BJ (cell line): Measurements from ENCODE around the gene DPYSL5. TPM values are rescaled to one million over a fixed set of nuclear protein-coding genes. Genes with fewer than 3 reads are reported as not detected.

ENCODE experiments used
- CTCF ChIA-PET: fragments of 350-600 bp; formaldehyde crosslinking; extraction: SDS; loops from one replicate; lab custom pipeline; 2021; ENCODE audit warnings: antibody characterized with exemption, inconsistent platforms; lab: Yijun Ruan, JAX
- POLR2A ChIA-PET: fragments of 300-600 bp; sonication (Branson Sonifier 250); formaldehyde crosslinking; extraction: SDS; loops from one replicate; lab custom pipeline; 2021; ENCODE audit warnings: antibody characterized with exemption; lab: Charles Lee
- DNase-seq: peaks from one replicate; pipeline ENCODE4 v3.0.0-alpha.2; 2011; ENCODE audit warnings: low read depth
- H3K27me3 ChIP-seq: 2 replicates; pipeline ENCODE4 v1.6.0; 2011; ENCODE audit warnings: low read length; ENCODE audit not compliant: control insufficient read depth, insufficient read depth
- H3K36me3 ChIP-seq: 2 replicates; pipeline ENCODE4 v1.5.1; 2011; ENCODE audit warnings: low read length; ENCODE audit not compliant: control insufficient read depth, insufficient read depth
- H3K4me3 ChIP-seq: 2 replicates; pipeline ENCODE4 v1.5.1; 2011; ENCODE audit warnings: low read depth, mild to moderate bottlenecking, control low read depth, low read length
- polyA plus RNA-seq: library from polyadenylated mRNA; depleted of rRNA; stranded (reverse); fragments of >200 nt; gene quantifications from 2 replicates; pipeline ENCODE4 v1.2.3, GENCODE V29; 2011
- TF ChIP-seq, protein P1 (sequence below): IDR thresholded peaks from 2 replicates; pipeline ENCODE4 v1.5.1; 2011; ENCODE audit warnings: low read depth, mild to moderate bottlenecking, control low read depth, inconsistent platforms, low read length, moderate library complexity; ENCODE audit not compliant: insufficient read depth

Gene DPYSL5
- polyA plus RNA-seq, 1 experiment: not detected

DNA sequence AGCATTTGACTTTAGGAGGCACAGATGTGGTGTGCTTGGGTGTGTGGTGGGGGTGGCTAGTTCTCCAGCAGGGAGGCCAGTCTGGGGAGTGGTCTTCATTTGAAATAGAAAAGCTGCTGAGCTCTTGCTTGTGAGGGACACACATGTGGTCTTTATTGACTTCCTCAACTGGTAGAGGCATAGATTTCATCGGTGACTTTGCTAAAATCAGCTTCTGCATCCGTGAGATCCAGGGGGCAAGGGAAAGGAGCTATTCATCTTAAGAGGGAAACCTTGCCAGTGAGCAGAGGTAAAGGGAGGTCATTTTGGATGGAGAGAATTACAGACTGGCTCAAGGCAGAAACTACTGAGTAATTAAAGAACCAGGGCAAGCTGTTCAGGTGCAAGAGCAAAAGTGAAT, 127.2 kb downstream of the DPYSL5 start:
- H3K36me3 ChIP-seq: no peaks in the 10 kb centered on the region
- no peak for DNase-seq

DNA sequence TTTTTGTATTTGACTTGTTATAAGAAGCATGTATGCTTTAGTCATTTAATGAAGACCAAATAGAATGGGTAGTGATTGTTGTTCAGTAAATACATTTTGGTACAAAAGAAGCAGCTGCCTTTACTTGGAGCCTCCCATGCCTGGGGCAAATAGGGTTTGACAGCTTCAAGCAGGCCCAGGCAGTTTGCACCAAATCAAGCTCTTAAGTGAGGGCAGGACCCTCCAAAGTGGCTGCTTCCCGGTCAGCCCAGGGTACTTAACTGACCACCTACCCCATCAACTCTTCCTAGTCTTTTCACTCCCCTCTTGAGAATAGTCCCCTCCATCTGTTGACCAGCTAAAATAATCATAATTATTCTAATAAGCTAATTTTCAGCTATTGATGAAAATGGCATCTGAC, 127.7 kb downstream of the DPYSL5 start:
- Histone ChIP-seq H3K27me3 (no peaks in the 10 kb centered on the region), H3K36me3 (no peaks in the 10 kb centered on the region), H3K4me3 (no peak overlapping the region)
- TF ChIP-seq, protein P1, sequence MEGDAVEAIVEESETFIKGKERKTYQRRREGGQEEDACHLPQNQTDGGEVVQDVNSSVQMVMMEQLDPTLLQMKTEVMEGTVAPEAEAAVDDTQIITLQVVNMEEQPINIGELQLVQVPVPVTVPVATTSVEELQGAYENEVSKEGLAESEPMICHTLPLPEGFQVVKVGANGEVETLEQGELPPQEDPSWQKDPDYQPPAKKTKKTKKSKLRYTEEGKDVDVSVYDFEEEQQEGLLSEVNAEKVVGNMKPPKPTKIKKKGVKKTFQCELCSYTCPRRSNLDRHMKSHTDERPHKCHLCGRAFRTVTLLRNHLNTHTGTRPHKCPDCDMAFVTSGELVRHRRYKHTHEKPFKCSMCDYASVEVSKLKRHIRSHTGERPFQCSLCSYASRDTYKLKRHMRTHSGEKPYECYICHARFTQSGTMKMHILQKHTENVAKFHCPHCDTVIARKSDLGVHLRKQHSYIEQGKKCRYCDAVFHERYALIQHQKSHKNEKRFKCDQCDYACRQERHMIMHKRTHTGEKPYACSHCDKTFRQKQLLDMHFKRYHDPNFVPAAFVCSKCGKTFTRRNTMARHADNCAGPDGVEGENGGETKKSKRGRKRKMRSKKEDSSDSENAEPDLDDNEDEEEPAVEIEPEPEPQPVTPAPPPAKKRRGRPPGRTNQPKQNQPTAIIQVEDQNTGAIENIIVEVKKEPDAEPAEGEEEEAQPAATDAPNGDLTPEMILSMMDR: no peak
- ChIA-PET POLR2A (no interaction called here), CTCF (interaction anchor here (0.8 to 3.9 kb wide), 5 partner anchors 9 to 129 kb away, joined by 3 to 22 read pairs (median 3); no protein-coding TSS in a partner anchor)
- no peak for DNase-seq

More for the DNA sequence above, 127.2 kb downstream of the DPYSL5 start:
- TF ChIP-seq, protein P1: no peak
- ChIA-PET CTCF (interaction anchor here (1.2 to 3.9 kb wide), 4 partner anchors 13 to 129 kb away, joined by 3 to 22 read pairs (median 3); no protein-coding TSS in a partner anchor), POLR2A (no interaction called here)
- Histone ChIP-seq H3K27me3 (no peaks in the 10 kb centered on the region), H3K4me3 (no peak overlapping the region)

GRCh38 chr2:26976237-26976636, 128.3 kb downstream of the DPYSL5 start:
- Histone ChIP-seq H3K36me3 (no peaks in the 10 kb centered on the region), H3K4me3 (no peak overlapping the region), H3K27me3 (no peaks in the 10 kb centered on the region)
- TF ChIP-seq, protein P1: no peak
- CTCF ChIA-PET: interaction anchor here (0.8 to 3.9 kb wide), 4 partner anchors 10 to 22 kb away, joined by 3 to 22 read pairs (median 3); no protein-coding TSS in a partner anchor
- no peak for DNase-seq
- POLR2A ChIA-PET: no interaction called here

- DNase-seq: no peak
- ChIA-PET POLR2A (no interaction called here), CTCF (interaction anchor here (1.0 to 3.9 kb wide), 3 partner anchors 15 to 48 kb away, joined by 3 to 22 read pairs (median 3); no protein-coding TSS in a partner anchor)
- H3K27me3 ChIP-seq: no peaks in the 10 kb centered on the region
- no peak overlapping the region for H3K4me3 ChIP-seq
- no peaks in the 10 kb centered on the region for H3K36me3 ChIP-seq
- TF ChIP-seq, protein P1: no peak
Measured at GRCh38 chr2:26977012-26977411, 129.1 kb downstream of the DPYSL5 start.

- Histone ChIP-seq H3K4me3 (no peak overlapping the region), H3K27me3 (no peaks in the 10 kb centered on the region), H3K36me3 (no peaks in the 10 kb centered on the region)
- TF ChIP-seq, protein P1: no peak
- no peak for DNase-seq
- ChIA-PET POLR2A (no interaction called here), CTCF (interaction anchor here (1.5 to 3.9 kb wide), 3 partner anchors 16 to 47 kb away, joined by 3 to 22 read pairs (median 4); no protein-coding TSS in a partner anchor)
Measured at GRCh38 chr2:26978061-26978596, 130.2 kb downstream of the DPYSL5 start.
